K562 (cell line): Measurements from ENCODE around the gene SAP30L. TPM values are rescaled to one million over a fixed set of nuclear protein-coding genes. Genes with fewer than 3 reads are reported as not detected.
A peak's percentile ranks its signal among the peaks of the same experiment; 100 is the strongest.

Source experiments
- ATAC-seq: fragments of 200-7000 bp; cut with Tn5 transposase; 3 replicates; pipeline ENCODE4 v1.9.1; 2020; ENCODE audit warnings: moderate library complexity
- BruUV-seq: library from RNA; stranded (reverse); fragments of 400-500 nt; replicated peaks from 2 replicates; lab custom pipeline; 2021; lab: Mats Ljungman, UMichigan
- CTCF ChIA-PET: fragments of 300-600 bp; formaldehyde crosslinking; extraction: SDS; loops from one replicate; lab custom pipeline; 2021; ENCODE audit warnings: low intra/inter-chr PET ratio; lab: Yijun Ruan, JAX
- POLR2A ChIA-PET: fragments of 300-600, 350-650 bp; sonication (Branson Sonifier 250); formaldehyde crosslinking; extraction: SDS; loops from one replicate; lab custom pipeline; 2021; ENCODE audit warnings: antibody characterized with exemption, inconsistent platforms; lab: Yijun Ruan, JAX
- DNase-seq, 4 experiments: peaks; one replicate each; pipeline versions ENCODE4 v3.0.0 to v3.0.0-alpha.2; 2011 to 2018; ENCODE audit warnings: low spot score in 3 of 4, mixed read lengths in 3 of 4; ENCODE audit errors: extremely low read depth in 1 of 4
- FAIRE-seq: peaks from 2 replicates; lab custom pipeline; 2011; peaks lifted over from hg19 to GRCh38; lab: Jason Lieb, UNC
- H2AFZ ChIP-seq: 2 replicates; pipeline ENCODE4 v1.6.0; 2011; ENCODE audit warnings: low read depth, low read length, control low read depth, inconsistent platforms
- H3K27ac ChIP-seq: fragments of 200-600 bp; 3 replicates; pipeline ENCODE4 v1.8.0; 2011; ENCODE audit warnings: low read depth, mild to moderate bottlenecking, control low read depth, inconsistent platforms, low read length, moderate library complexity, mixed read lengths; ENCODE audit errors: extremely low read depth
- H3K27me3 ChIP-seq, 2 experiments: fragments of 300-600 bp in 1 of 2; 2 replicates in 1 of 2; 3 replicates in 1 of 2; pipeline versions ENCODE4 v1.6.0 to v1.8.0; 2011; ENCODE audit warnings: inconsistent platforms in 2 of 2, low read length in 2 of 2, mild to moderate bottlenecking in 1 of 2, mixed read lengths in 1 of 2, moderate library complexity in 1 of 2; ENCODE audit not compliant: control insufficient read depth in 2 of 2, insufficient read depth in 2 of 2
- H3K36me3 ChIP-seq: fragments of 300-600 bp; 3 replicates; pipeline ENCODE4 v1.8.0; 2011; ENCODE audit warnings: mild to moderate bottlenecking, low read length, inconsistent platforms; ENCODE audit not compliant: control insufficient read depth, insufficient read depth
- H3K4me1 ChIP-seq, 2 experiments: fragments of 200-600 bp in 1 of 2; replicated peaks in 1 of 2; 2 replicates in 1 of 2; 3 replicates in 1 of 2; pipeline versions ENCODE4 v1.5.1 to v1.8.0; 2011; ENCODE audit warnings: inconsistent platforms in 2 of 2, low read length in 2 of 2, mild to moderate bottlenecking in 1 of 2, mixed read lengths in 1 of 2, moderate library complexity in 1 of 2; ENCODE audit not compliant: control insufficient read depth in 2 of 2, insufficient read depth in 2 of 2
- H3K4me2 ChIP-seq: 2 replicates; pipeline ENCODE4 v1.6.1; 2011; ENCODE audit warnings: low read length, control low read depth, inconsistent platforms, mixed read lengths; ENCODE audit not compliant: insufficient read depth
- H3K4me3 ChIP-seq: fragments of 200-600 bp; sonication (generic), shearing (Covaris generic); 2 replicates; pipeline ENCODE4 v1.5.1; 2016; ENCODE audit warnings: control low read depth, inconsistent platforms
- H3K79me2 ChIP-seq: fragments of 200-600 bp; 3 replicates; pipeline ENCODE4 v1.8.0; 2011; ENCODE audit warnings: low read length, inconsistent platforms; ENCODE audit not compliant: control insufficient read depth, insufficient read depth
- H3K9ac ChIP-seq, 2 experiments: 2 replicates each; pipeline versions ENCODE4 v1.6.0 to v1.6.1; 2011; ENCODE audit warnings: low read depth in 2 of 2, low read length in 2 of 2, control low read depth in 1 of 2, inconsistent platforms in 1 of 2, mild to moderate bottlenecking in 1 of 2, mixed read lengths in 1 of 2; ENCODE audit not compliant: insufficient read depth in 1 of 2
- H3K9me1 ChIP-seq: one replicate; pipeline ENCODE4 v1.6.0; 2011; ENCODE audit warnings: inconsistent platforms, mild to moderate bottlenecking, low read length, moderate library complexity; ENCODE audit not compliant: control insufficient read depth, insufficient read depth
- H3K9me3 ChIP-seq: replicated peaks from 2 replicates; pipeline ENCODE4 v1.5.1; 2011; ENCODE audit warnings: low read depth, low read length, inconsistent platforms; ENCODE audit not compliant: control insufficient read depth, insufficient read depth
- H4K20me1 ChIP-seq: replicated peaks from 2 replicates; pipeline ENCODE4 v1.6.1; 2011; ENCODE audit warnings: low read length, inconsistent platforms, mixed read lengths; ENCODE audit not compliant: control insufficient read depth, insufficient read depth
- CC2D1A ChIP-seq: fragments of 450-650 bp; IDR thresholded peaks from 2 replicates; pipeline ENCODE4 v1.6.1; 2017; ENCODE audit warnings: mild to moderate bottlenecking
- CTBP1 ChIP-seq: fragments of 450-650 bp; IDR thresholded peaks from 2 replicates; pipeline ENCODE4 v1.6.1; 2016; ENCODE audit warnings: borderline replicate concordance
- CUX1 ChIP-seq: fragments of 200-800 bp; sonication (Bioruptor generic); IDR thresholded peaks from 2 replicates; pipeline ENCODE4 v1.6.1; 2016; ENCODE audit warnings: missing genetic modification characterization, missing compliant biosample characterization
- EGR1 ChIP-seq: fragments of 450-650 bp; conservative IDR thresholded peaks from 2 replicates; pipeline ENCODE4 v1.6.1; 2017; ENCODE audit warnings: mild to moderate bottlenecking
- EZH2 ChIP-seq: IDR thresholded peaks from 2 replicates; pipeline ENCODE4 v1.6.1; 2012; ENCODE audit warnings: low read depth, mild to moderate bottlenecking, inconsistent platforms, low read length, borderline replicate concordance
- FOXJ2 ChIP-seq: fragments of 200-800 bp; sonication (Bioruptor generic); IDR thresholded peaks from 2 replicates; pipeline ENCODE4 v1.6.1; 2016; ENCODE audit warnings: missing genetic modification characterization, missing compliant biosample characterization
- IRF1 ChIP-seq: sonication (generic); formaldehyde crosslinking; IDR thresholded peaks from 2 replicates; pipeline ENCODE4 v1.8.0; 2022; ENCODE audit warnings: missing genetic modification reagents, mild to moderate bottlenecking, borderline replicate concordance
- SLC30A9 ChIP-seq: fragments of 250-450 bp; sonication (Bioruptor Pico); IDR thresholded peaks from 2 replicates; pipeline ENCODE4 v1.8.0; 2022; ENCODE audit warnings: mild to moderate bottlenecking, moderate library complexity
- ZNF586 ChIP-seq: fragments of 450-650 bp; formaldehyde crosslinking; conservative IDR thresholded peaks from 2 replicates; pipeline ENCODE4 v1.4.0; 2020; ENCODE audit warnings: mild to moderate bottlenecking, moderate library complexity
- WGBS: fragments of 100-300 bp; shearing (Covaris generic); methylation state at CpG from one replicate; pipeline ENCODE4 v1.1.6; 2016; ENCODE audit warnings: low coverage, mixed read lengths; ENCODE audit not compliant: insufficient coverage; ENCODE audit errors: missing lambda C conversion rate; 5-methylcytosine and 5-hydroxymethylcytosine counted together
- in situ Hi-C: fragments of 300-500 bp; cut with MboI; formaldehyde crosslinking; loops from 4 replicates; pipeline ENCODE4 v1.15.0; 2018; ENCODE audit warnings: inconsistent platforms, mixed read lengths
- intact Hi-C: fragments of 100-400 bp; cut with micrococcal nuclease; formaldehyde crosslinking; loops from 2 replicates; pipeline ENCODE4 v1.14.2; 2022
- polyA plus RNA-seq, 8 experiments: library from polyadenylated mRNA; depleted of rRNA in 4 of 8; stranded (reverse) in 5 of 8; unstranded in 3 of 8; fragments of >200 nt; fragmentation: Nextera tagmentation in 2 of 8; fragmentation: Illumina TruSeq in 1 of 8; extraction: Ambion mirVana in 2 of 8; extraction: Trizol in 1 of 8; gene quantifications; 2 replicates each; pipeline versions ENCODE4 v1.2.1 to v1.2.3, GENCODE V29; 2011 to 2014; ENCODE audit warnings: inconsistent platforms in 1 of 8, missing spikeins in 1 of 8
- total RNA-seq, 7 experiments: library from RNA; depleted of rRNA in 6 of 7; stranded (reverse); fragments of >200 nt in 6 of 7; fragmentation: Illumina TruSeq in 2 of 7; extraction: Trizol in 2 of 7; gene quantifications; 2 replicates each; pipeline versions ENCODE4 v1.2.1 to v1.2.3, GENCODE V29; 2011 to 2021; ENCODE audit warnings: low replicate concordance in 1 of 7

SAP30L gene
- total and polyA plus RNA-seq, 9 of the 15 experiments (the other 6 are each of a cell fraction or from before 2014, with no cell fraction given), result 5.1 to 33.6 (median 28.1) TPM

- no peak for DNase-seq
- Histone ChIP-seq H3K9ac (no peak overlapping the region), H3K79me2 (no peaks in the 10 kb centered on the region), H3K4me1 (peaks cover 0 to 29% of the 10 kb centered on the region in 2 experiments; a peak in 1 of 5 replicates), H3K9me1 (no peaks in the 10 kb centered on the region), H4K20me1 (peaks cover 4% of the 10 kb centered on the region; the same call in 1 of the 2 replicates), H3K36me3 (no peaks in the 10 kb centered on the region), H3K9me3 (no peaks in the 10 kb centered on the region), H3K4me3 (no peak overlapping the region), H2AFZ (no peak overlapping the region), H3K27ac (no peak overlapping the region), H3K27me3 (peaks cover 84 to 95% of the 10 kb centered on the region in 2 experiments), H3K4me2 (no peak overlapping the region)
- no TSS peak for BruUV-seq
- ChIA-PET CTCF (no interaction called here), POLR2A (no interaction called here)
- no peak for FAIRE-seq
- TF ChIP-seq IRF1 (CRISPR knock-in tag) (no peak), EZH2 (0 out of 2 replicates have a peak, but pooled peaks have one; percentile 32)
- no peak for ATAC-seq
- in situ Hi-C loops (no loop called here), intact Hi-C loops (no loop called here)
- WGBS, result 4% methylated on average over 21 of the region's 31 CpGs
Observed at GRCh38 chr5:154479944-154480750, 34.4 kb downstream of the SAP30L start.

GRCh38 chr5:154480847-154481246 lies 35.0 kb downstream of the SAP30L start:
- no peak for ATAC-seq
- no peak for FAIRE-seq
- Histone ChIP-seq H3K9ac (no peak overlapping the region), H3K79me2 (no peaks in the 10 kb centered on the region), H2AFZ (no peak overlapping the region), H3K36me3 (no peaks in the 10 kb centered on the region), H3K4me2 (no peak overlapping the region), H3K9me1 (no peaks in the 10 kb centered on the region), H3K9me3 (no peaks in the 10 kb centered on the region), H3K27me3 (peaks cover 84 to 89% of the 10 kb centered on the region in 2 experiments), H3K4me1 (peaks cover 0 to 25% of the 10 kb centered on the region in 2 experiments; a peak in 1 of 5 replicates), H3K27ac (no peak overlapping the region), H4K20me1 (peaks cover 4% of the 10 kb centered on the region; the same call in 1 of the 2 replicates), H3K4me3 (no peak overlapping the region)
- ChIA-PET POLR2A (no interaction called here), CTCF (no interaction called here)
- WGBS, result 0% methylated on average over 3 of the region's 3 CpGs
- intact Hi-C loops (no loop called here), in situ Hi-C loops (no loop called here)
- BruUV-seq, result no TSS peak
- no peak for DNase-seq
- no peak for TF ChIP-seq CUX1 (CRISPR knock-in tag)
- TF ChIP-seq FOXJ2 (tag), result no peak
- no peak for TF ChIP-seq SLC30A9 (CRISPR knock-in tag)
- no peak for TF ChIP-seq CC2D1A
- no peak for TF ChIP-seq CTBP1
- no peak for TF ChIP-seq EGR1
- no peak for TF ChIP-seq ZNF586 (CRISPR knock-in tag)
